Keratinocyte (primary cell): ENCODE data around the gene TLL2. TPM values are rescaled to one million over a fixed set of nuclear protein-coding genes. Genes with fewer than 3 reads are reported as not detected.

Source experiments
- DNase-seq: peaks from one replicate; pipeline ENCODE4 v3.0.0-alpha.2; 2011; ENCODE audit warnings: low read depth, missing footprints, low spot score
- FAIRE-seq: peaks from 2 replicates; lab custom pipeline; 2011; peaks lifted over from hg19 to GRCh38; lab: Jason Lieb, UNC
- H2AFZ ChIP-seq: 2 replicates; pipeline ENCODE4 v1.6.0; 2012; ENCODE audit warnings: low read length, control low read depth, inconsistent platforms; ENCODE audit not compliant: control insufficient read depth
- H3K27ac ChIP-seq: 2 replicates; pipeline ENCODE4 v1.5.1; 2011; ENCODE audit warnings: low read length; ENCODE audit not compliant: control insufficient read depth, insufficient read depth
- H3K27me3 ChIP-seq: 3 replicates; pipeline ENCODE4 v1.6.0; 2011; ENCODE audit warnings: low read length; ENCODE audit not compliant: control insufficient read depth, insufficient read depth; ENCODE audit errors: extremely low read depth
- H3K36me3 ChIP-seq, 2 experiments: 2 replicates in 1 of 2; 3 replicates in 1 of 2; pipeline ENCODE4 v1.5.1; 2011; ENCODE audit warnings: low read length in 2 of 2, mild to moderate bottlenecking in 1 of 2; ENCODE audit not compliant: control insufficient read depth in 2 of 2, insufficient read depth in 2 of 2; ENCODE audit errors: extremely low read depth in 1 of 2
- H3K4me1 ChIP-seq: 3 replicates; pipeline ENCODE4 v1.5.1; 2011; ENCODE audit warnings: low read length; ENCODE audit not compliant: control insufficient read depth, insufficient read depth; ENCODE audit errors: extremely low read depth
- H3K4me2 ChIP-seq: 3 replicates; pipeline ENCODE4 v1.6.0; 2011; ENCODE audit warnings: low read depth, low read length; ENCODE audit not compliant: control insufficient read depth, insufficient read depth; ENCODE audit errors: extremely low read depth
- H3K4me3 ChIP-seq, 3 experiments: fragments of 200-600 bp in 1 of 3; sonication (generic) in 1 of 3; 2 replicates in 2 of 3; 3 replicates in 1 of 3; pipeline ENCODE4 v1.5.1; 2011 to 2016; ENCODE audit warnings: low read length in 3 of 3, mild to moderate bottlenecking in 3 of 3, control low read depth in 2 of 3, inconsistent platforms in 1 of 3, low read depth in 1 of 3, mixed read lengths in 1 of 3, mixed run types in 1 of 3, moderate library complexity in 1 of 3; ENCODE audit not compliant: control insufficient read depth in 2 of 3, insufficient read depth in 2 of 3; ENCODE audit errors: extremely low read depth in 1 of 3
- H3K79me2 ChIP-seq: 2 replicates; pipeline ENCODE4 v1.6.0; 2012; ENCODE audit warnings: low read length; ENCODE audit not compliant: control insufficient read depth, insufficient read depth
- H3K9ac ChIP-seq: 3 replicates; pipeline ENCODE4 v1.6.0; 2011; ENCODE audit warnings: low read length; ENCODE audit not compliant: control insufficient read depth, insufficient read depth; ENCODE audit errors: extremely low read depth
- H3K9me1 ChIP-seq: 3 replicates; pipeline ENCODE4 v1.6.0; 2011; ENCODE audit warnings: low read length; ENCODE audit not compliant: control insufficient read depth, insufficient read depth; ENCODE audit errors: extremely low read depth
- H3K9me3 ChIP-seq: 2 replicates; pipeline ENCODE4 v1.5.1; 2012; ENCODE audit warnings: low read depth, low read length; ENCODE audit not compliant: control insufficient read depth
- H4K20me1 ChIP-seq: 3 replicates; pipeline ENCODE4 v1.6.0; 2011; ENCODE audit warnings: low read length; ENCODE audit not compliant: control insufficient read depth, insufficient read depth; ENCODE audit errors: extremely low read depth
- CTCF ChIP-seq, 3 experiments: IDR thresholded peaks in 1 of 3; conservative IDR thresholded peaks in 1 of 3; optimal IDR thresholded peaks in 1 of 3; 2 replicates in 2 of 3; 3 replicates in 1 of 3; pipeline versions ENCODE3 to v1.5.1; 2011; ENCODE audit warnings: low read length in 3 of 3, mild to moderate bottlenecking in 3 of 3, moderate library complexity in 2 of 3, control low read depth in 1 of 3, inconsistent platforms in 1 of 3; ENCODE audit not compliant: insufficient read depth in 2 of 3; ENCODE audit errors: extremely low read depth in 1 of 3
- EZH2 ChIP-seq: IDR thresholded peaks from one replicate; pipeline ENCODE4 v1.6.1; 2012; ENCODE audit warnings: inconsistent platforms, mild to moderate bottlenecking, low read length, moderate library complexity
- dilution Hi-C: fragments of 300-500 bp; cut with MboI; formaldehyde crosslinking; loops from one replicate; pipeline ENCODE4 v1.7.0; 2020; ENCODE audit warnings: low sequenced_read_pairs; ENCODE audit not compliant: extremely low pct_ligation_motif_present
- polyA plus RNA-seq, 5 experiments: library from polyadenylated mRNA; depleted of rRNA in 3 of 5; stranded (reverse) in 3 of 5; stranded (forward) in 1 of 5; unstranded in 1 of 5; fragments of >200 nt; gene quantifications; 1 replicate in 1 of 5; 2 replicates in 3 of 5; 3 replicates in 1 of 5; pipeline versions ENCODE4 v1.2.1 to v1.2.3, GENCODE V29; 2011 to 2012; ENCODE audit warnings: missing spikeins in 2 of 5, low read depth in 1 of 5, low replicate concordance in 1 of 5

Gene TLL2
- polyA plus RNA-seq, 1 donor (not counting 4 experiments of a cell fraction or from before 2014, with no cell fraction given): 0.83 TPM

GRCh38 chr10:96460316-96460715, 53.4 kb downstream of the TLL2 start:
- no peak overlapping the region for H2AFZ ChIP-seq
- no peaks in the 10 kb centered on the region for H3K79me2 ChIP-seq
- DNase-seq: no peak
- no peaks in the 10 kb centered on the region for H3K9me3 ChIP-seq
- no peaks in the 10 kb centered on the region for H4K20me1 ChIP-seq
- no peaks in the 10 kb centered on the region for H3K4me1 ChIP-seq
- no peak overlapping the region for H3K4me3 ChIP-seq
- H3K27ac ChIP-seq: no peak overlapping the region
- TF ChIP-seq EZH2 (no peak), CTCF (optimal IDR thresholded peaks at IDR 0.05 in 1 of 3, IDR thresholded peaks at IDR 0.05 in 1 of 3, conservative IDR thresholded peaks at IDR 0.05 in 1 of 3; ENCODE audit: extremely low read depth in 1 of 3, insufficient read depth in 2 of 3, low read length in 3 of 3) (no peak)
- H3K36me3 ChIP-seq: no peaks in the 10 kb centered on the region
- FAIRE-seq: no peak
- dilution Hi-C loops: no loop called here
- no peaks in the 10 kb centered on the region for H3K27me3 ChIP-seq
- H3K9ac ChIP-seq: no peak overlapping the region
- H3K9me1 ChIP-seq: no peaks in the 10 kb centered on the region
- H3K4me2 ChIP-seq: no peak overlapping the region

DNA sequence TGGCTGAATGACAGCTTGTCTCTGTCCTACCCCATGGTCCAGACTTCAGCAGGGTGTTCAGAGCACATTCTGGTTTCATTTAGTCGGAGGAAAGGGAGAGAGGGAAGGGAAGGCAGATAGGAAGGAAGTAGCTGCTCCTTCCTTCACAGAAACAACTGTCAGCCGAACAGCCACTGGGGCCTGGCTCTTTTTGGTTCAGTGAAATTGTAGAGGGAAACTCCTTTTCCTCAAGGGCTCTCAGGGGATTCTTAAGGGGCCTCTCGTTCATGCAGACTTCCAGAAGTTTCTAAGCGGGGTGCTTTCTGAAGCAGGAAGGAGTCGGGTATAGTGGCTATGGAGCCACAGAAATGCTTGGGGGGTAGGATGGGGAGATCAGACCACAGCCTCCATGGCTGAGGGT, 56.4 kb downstream of the TLL2 start:
- Histone ChIP-seq H3K79me2 (no peaks in the 10 kb centered on the region), H3K9ac (no peak overlapping the region), H3K4me3 (no peak overlapping the region), H3K9me1 (no peaks in the 10 kb centered on the region), H3K36me3 (no peaks in the 10 kb centered on the region), H3K27me3 (no peaks in the 10 kb centered on the region), H3K9me3 (no peaks in the 10 kb centered on the region), H2AFZ (no peak overlapping the region), H3K27ac (no peak overlapping the region), H3K4me2 (no peak overlapping the region), H3K4me1 (no peaks in the 10 kb centered on the region), H4K20me1 (no peaks in the 10 kb centered on the region)
- DNase-seq (no peak), FAIRE-seq (no peak)
- TF ChIP-seq CTCF (optimal IDR thresholded peaks at IDR 0.05 in 1 of 3, IDR thresholded peaks at IDR 0.05 in 1 of 3, conservative IDR thresholded peaks at IDR 0.05 in 1 of 3; ENCODE audit: extremely low read depth in 1 of 3, insufficient read depth in 2 of 3, low read length in 3 of 3): no peak
- no peak for TF ChIP-seq EZH2
- dilution Hi-C loops: no loop called here
